ENCODE measurements around the gene AFG1L. TPM values are rescaled to one million over a fixed set of nuclear protein-coding genes. Genes with fewer than 3 reads are reported as not detected.

Gene AFG1L
- total RNA-seq, 1 donor from 2014 or later: 3.7 TPM

DNA sequence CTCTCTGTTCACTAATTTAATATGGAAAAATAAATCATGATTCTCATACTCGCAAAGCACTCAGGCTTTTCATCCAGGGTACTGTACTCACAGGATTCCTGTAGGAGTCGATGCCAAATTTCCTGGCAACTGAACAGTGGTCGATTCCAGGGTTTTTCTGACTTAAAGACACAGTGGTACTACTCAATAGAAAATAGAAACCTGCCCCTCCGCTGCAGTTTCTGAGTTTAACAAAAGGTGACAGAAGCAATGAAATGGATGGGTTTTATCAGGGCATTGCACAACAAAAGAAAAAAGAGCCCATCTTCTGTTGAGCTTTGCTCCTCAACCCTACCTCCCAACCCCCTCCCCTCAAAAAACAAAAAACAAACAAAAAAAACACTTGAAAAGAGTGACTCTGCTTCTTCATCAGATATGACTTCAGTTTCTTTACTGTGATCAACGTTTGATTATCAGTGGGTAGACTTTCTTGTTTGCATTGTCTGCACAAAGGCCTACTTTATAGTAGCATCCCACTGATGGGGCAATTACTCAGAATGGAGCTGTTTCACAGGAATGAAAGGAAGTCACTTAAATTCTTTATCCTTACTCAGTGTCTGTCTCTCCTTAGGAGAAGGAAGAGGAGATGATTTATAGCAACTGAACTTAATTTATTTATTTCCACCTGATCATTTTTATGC is 169.7 kb downstream of the AFG1L start:
- peak; percentile 35 for DNase-seq

DNA sequence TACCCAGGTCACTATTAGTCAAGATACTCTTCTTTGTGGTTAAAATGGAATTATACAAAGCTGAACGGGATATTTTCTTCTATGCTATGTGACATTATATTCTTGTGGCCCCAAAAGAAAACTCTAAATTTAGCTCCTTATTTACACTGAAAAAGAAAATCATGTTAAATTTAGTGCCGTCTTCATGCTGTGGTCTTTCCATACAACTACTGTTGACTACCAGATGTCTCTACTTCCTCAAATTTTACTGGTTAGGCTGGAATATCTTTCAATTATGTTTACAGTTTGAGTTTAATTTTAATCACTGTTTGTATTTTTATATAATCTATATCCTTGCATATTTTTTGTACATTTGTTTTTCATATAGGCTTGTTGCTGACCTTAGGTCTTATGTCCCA is 170.2 kb downstream of the AFG1L start:
- DNase-seq: no peak

DNA sequence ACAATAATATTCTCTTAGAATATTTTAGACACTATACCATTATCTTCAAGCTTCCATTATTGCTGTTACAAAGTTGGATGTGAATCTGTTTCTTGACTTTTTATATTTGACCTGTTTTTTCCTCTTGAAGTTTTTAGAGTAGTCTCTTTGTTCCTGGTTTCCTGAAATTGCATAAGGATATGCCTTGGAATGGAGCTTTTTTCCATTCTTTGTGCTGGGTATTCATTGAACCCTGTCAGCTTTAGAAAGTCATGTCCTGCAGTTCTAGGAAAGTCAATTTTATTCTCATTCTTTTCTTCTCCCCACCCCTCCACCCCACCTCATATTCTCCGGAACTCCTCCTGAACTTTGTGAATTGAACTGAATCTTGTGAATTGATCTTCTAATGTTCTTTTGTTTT is 173.5 kb downstream of the AFG1L start:
- DNase-seq: peak; percentile 60

DNA sequence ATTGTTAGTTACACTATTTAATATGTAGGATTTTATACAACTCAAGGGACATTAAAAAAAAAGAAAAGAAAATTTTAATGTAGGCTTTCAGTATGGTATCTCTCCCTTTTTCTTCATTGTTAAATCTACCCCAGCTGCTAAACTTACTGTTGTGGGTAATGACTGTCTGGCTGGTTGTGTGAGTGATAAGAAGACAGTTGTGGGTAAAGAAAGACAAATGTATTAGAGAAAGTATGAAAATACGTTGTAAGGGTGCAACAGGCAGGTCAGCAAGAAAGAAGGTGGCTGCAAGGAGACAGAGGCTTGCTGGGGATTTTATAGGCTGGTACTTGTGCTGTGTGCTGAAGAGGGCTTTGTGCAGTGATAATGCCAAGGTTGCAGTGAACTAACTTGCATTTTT is 174.5 kb downstream of the AFG1L start:
- DNase-seq: no peak

DNA sequence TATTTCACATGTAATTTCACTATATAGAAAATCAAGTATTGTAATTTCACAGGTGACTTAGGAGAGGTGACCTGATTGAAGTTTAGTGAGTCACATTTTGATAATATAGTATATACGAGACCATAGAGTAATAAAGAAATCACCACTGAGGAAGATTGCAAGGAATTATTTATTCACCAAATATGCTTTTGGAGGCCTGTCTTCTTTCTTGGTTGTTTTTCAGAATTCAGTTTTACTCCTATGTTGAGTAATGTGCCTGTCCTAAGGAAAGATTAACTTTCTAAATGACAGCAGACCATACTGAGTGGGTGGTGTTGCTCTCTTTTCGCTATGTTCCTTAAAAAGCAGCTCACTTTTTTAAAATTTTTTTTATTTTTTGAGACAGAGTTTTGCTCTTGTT is 178.3 kb downstream of the AFG1L start:
- no peak for DNase-seq

DNA sequence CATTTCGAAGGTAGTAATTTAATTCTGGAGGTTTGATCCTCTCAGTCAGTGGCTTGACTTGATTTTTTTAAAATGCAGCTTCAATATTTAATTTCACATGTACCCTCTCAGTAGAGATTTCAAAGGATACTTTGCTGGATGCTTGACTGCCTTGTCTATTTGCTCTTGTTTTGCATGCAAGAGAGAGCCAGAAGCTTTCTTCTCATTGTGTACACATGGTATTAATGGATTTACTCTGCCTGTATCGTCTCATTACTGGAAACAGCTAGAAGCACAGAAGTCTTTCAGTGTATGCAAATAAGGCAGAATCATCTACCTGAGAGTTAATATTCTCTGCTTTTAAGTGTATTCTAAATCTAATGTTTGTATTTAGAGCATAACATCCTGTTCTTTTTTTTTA is 181.5 kb downstream of the AFG1L start:
- DNase-seq: no peak

DNA sequence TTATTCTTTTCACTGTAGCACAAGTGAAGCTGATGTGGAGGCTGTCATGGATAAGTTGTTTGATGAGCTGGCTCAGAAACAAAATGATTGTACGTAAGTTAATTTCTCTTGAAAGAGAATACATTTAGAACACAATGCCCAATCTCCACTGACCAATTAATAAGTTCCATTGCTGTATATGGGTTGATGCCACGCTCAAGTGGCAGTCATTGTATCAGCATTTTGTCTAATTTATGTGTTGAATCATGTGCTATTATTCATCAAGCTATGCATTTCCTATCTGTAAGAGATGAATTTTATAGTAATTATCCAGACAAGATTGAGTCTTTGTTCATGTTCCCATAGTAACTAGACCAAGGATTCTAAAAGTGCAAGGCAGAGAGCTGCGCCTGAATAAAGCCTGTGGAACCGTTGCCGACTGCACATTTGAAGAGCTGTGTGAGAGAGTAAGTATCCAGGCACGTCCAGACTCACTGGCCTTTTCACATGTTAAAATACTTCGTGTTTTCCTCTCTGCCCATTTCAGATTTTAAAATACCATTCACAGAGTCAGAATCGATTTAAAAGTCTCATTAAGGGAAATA is 182.1 kb downstream of the AFG1L start:
- no peak for DNase-seq

DNA sequence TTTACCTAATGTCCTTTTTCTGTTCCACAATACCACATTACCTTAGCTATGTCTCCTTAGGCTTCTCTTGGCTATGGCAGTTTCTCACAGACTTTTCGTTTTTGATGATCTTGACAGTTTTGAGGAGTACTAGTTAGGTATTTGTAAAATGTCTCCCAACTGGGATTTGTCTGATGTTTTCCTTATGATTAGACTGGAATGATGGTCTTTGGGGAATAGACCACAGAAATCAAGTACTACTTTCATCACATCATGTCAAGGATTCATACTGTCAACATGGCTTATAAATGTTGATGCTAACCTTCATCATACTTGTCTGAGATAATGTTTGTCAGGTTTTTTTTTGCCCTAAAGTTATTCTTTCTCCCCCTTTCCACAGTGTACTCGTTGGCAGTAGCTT is 187.7 kb downstream of the AFG1L start:
- DNase-seq: no peak

DNA sequence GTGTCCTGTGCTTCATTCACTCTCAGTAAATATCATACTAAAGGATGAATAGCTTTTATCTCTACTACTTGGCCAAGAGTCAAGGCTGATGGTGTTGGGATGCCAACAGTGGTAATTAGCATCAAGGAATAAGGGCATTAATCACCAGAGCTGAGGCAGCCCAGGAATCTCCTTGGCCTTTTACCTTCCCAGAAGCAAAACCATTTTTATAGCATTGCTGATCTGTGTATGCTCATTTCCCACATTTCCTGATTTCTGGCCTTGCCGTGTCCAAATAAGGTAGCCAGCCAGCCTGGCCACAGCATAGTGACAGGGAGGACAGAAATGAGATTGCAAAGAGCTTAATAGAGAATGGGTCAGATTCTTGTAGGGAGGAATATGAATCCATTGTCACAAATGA is 189.2 kb downstream of the AFG1L start:
- peak; percentile 65 for DNase-seq

DNA sequence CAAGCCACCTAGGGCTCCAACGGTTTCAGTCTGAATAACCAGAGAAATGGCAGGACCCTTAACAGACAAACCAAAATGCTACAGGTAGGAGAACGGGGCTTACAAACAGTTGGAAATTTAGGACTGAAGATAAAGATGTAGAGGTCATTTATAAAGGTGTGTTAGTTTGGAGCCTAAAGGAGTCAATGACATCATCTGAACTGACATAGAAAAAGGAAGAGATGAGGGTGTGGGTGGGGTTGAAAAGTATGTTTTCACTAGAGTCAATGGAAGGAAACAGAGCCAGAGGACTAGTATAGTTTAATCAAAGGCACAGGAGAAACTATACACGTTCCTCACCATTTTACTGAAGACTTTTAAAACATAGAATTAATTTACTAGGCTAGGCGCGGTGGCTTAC is 194.8 kb downstream of the AFG1L start:
- no peak for DNase-seq

DNA sequence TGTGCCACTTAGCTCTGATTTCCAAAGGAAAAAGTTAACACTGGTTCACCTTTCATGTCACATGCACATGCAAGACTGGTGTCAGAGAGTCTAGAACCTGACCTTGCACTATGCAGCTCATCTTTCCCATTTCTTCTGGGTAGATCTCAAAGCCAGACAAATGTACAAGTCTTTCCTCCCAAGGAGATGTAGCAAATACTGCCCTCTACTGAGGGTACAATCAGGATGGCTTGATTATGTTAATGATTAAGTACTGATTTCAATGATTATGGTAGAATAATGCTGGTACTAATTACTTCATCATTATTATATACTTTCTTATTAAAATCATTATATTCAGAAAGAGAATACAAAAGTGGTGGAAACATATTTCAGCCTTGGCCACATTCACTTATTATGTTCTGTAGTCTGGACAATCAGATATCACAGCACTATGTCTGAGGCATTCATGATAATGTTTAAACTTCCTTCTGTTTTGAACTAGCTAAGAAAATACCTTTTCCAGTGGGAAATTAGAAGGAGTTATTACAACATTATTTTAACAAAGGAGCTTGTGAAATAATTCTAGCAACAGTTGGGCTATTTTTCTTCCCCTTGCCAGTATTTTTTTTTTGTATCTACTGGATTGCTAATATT is 197.4 kb downstream of the AFG1L start:
- DNase-seq: peak; percentile 79

DNA sequence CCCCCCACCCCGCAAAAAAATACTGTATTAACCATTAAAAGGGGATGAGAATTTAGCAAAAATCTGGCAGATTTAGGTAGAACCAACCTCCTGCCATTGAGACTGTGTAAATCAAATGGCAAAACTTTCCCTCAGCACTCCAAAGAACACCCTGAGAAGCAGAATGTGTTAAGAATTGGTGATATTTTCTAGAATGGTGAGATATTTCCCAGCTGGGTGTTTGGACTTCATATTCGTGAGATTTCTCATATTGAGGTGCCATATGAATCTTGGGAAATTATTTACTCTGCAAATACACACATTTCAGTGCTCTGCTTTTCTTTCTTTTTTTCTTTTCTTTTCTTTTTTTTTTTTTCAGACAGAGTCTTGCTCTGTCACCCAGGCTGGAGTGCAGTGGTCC is 199.6 kb downstream of the AFG1L start:
- no peak for DNase-seq

DNA sequence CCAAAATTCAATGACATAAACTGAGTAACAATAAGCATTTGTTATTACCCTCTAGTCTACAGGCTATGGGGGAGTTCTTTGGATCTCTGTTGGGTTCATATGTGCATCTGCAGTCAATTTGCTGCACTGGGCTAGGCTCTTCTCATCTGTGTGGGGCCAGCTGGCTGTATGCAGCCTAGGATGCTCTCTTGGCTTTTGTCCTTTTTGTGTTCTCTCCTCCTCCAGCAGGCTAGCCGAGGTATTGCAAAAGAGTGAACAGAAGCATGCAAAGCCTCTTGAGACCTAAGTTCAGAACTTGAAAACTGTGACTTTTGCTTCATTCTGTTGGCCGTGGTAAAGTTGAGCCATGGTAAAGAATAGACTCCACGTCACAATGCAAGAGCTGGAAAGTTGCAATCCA is 203.0 kb downstream of the AFG1L start:
- DNase-seq: peak; percentile 74

DNA sequence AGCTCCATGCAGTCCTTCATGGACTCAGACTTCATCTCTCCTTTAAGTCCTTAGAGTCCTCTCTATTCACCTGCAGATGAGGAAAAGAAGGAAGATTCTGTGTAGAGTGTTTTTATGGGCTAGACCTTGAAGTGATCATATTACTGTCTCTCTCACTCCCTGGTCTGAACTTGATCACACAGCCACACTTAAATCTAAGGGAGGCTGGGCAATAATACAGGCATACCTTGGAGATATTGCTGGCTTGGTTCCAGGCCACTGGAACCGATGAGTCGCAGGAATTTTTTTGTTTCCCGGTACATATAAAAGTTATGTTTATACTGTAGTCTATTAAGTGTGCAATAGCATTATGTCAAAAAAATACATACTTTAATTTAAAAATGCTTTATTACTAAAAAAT is 206.7 kb downstream of the AFG1L start:
- no peak for DNase-seq

DNA sequence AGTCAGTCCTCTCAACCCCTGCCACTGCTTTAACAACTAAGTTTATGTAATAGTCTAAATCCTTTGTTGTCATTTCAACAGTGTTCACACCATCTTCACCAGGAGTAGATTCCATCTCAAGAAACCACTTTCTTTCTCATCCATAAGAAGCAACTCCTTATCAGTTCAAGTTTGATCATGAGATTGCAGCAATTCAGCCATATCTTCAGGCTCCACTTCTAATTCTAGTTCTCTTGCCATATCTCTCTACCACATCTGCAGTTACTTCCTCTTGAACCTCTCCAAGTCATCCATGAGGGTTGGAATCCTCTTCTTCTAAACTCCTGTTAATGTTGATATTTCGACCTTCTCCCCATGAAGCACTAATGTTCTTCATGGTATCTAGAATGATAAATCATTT is 208.0 kb downstream of the AFG1L start:
- no peak for DNase-seq

DNA sequence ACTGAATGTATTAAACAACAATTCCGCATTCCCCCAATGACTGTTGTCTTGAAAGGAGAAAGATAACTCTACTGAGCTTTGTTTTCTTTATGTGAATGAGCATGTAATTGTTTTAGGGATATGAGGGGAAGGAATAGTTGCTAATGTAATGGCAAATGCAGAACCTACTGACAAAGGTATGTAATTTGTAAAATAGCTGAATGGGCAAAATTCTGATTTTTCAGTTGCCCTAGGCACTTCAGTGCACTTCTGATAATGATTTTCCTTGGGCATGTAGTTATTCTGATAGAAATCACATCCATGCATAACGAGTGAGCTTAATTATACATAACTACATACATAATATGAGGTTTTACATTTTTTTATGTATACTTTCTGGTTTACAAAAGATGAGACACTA is 212.5 kb downstream of the AFG1L start:
- no peak for DNase-seq

DNA sequence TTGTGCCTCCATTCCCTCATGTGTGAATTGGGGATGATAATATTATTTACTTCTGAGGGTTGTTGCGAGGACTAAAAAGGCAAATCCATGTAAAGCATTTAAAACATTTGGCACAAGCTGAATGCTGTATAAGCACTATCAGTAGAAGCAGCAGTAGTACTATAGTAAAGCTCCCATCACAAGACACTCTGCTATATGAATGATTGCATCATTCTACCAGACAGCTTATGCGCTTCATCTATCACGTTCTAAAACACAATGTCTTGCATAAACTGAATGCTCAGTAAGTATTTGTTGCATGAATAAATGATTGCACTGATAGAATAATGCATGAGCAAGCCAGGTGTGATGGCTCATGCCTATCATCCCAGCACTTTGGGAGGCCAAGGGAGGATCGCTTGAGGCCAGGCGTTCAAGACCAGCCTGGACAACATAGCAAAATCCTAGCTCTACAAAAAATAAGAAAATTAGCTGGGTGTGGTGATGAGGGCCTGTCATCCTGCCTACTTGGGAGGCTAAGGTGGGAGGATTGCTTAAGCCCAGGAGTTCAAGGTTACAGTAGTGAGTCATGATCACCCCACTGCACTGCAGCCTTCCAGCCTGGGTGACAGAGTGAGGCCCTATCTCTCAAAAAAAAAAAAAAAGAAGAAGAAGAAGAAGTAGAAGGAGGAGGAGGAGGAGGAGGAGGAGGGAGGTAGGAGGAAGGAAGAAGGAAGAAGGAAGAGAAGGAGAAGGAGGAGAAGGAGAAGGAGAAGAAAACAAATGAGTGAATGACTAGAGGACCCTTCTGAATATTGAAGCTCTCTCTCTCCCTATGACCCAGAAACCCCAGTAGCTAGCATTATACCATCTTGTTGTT is 215.8 kb downstream of the AFG1L start:
- no peak for DNase-seq

DNA sequence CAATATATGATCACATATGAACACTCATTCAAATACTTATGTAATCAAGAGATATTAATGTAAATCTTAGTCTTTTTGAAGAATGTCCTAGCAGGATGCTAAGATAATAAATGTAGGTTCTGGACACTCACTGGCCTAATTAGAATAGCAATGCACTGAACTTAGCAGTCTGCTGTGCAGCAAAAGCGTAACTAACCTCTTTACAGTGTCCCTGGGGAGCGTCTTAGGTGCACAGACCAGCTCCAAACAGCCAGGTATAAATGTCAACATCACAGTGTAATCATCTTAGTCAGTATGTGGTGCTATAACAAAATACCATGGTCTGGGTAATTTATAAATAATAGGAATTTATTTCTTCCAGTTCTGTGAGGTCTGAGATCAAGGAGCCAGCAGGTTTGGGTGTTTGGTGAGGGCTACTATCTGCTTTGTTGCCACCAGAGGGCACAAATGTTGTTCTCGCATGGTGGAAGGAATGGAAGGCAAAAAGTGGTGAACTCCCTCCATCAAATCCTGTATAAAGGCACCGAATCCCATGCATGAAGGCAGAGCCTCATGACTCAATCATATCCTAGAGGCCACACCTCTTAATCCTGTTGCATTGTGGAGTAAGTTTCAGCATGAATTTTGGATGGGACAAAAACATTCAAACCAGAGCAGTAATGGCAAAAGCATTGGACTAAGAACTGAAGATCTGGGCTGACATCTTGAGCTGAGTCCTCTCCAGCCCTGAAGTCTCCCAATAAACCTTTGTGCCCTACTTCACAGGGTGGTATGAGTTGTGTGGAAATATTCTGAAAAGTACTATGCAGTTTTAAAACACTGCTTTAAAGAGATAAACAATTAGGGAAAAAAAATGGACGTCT is 224.1 kb downstream of the AFG1L start:
- DNase-seq: peak; percentile 45

DNA sequence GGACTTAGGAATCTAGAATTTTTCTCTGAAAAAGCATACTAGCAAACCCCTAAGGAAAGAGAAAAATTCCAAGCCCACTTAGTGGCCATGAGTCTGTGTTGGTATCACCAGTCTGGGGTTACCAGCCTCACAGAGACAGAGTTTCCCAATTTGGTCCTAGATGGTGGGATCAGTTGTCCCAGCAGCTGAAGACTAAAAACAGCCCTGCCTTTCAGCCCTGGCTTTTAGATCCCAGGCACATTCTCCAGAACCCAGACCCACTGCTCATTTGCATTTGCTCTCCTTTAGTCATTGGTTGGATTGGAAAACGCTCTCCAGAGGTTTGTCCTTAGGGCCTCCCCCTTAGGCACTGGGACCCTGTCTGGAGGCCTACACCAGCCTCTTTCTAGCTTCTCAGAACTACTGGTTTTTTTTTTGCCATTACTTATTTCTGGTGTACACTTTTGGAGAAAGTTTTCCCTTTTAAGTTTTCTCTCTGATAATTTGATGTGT is 226.8 kb downstream of the AFG1L start:
- DNase-seq: no peak

DNA sequence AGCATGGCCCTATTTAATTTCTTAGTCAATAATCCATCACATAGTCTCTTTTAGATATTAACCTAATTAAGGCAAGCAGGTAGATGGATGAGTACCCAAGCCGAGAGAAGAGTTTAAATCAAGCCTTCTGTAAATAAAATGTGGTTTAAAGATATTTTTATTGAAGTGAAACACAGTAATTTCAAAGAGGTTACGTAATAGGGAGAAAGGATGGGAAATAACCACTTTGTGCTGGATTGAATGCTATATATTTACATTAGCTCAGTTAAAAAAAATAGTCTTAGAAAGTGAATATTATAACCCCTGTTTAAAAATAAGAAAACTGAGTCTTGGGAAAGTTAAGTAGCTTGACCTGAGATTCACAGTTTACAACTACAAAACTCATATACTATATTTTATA is 228.8 kb downstream of the AFG1L start:
- no peak for DNase-seq

DNA sequence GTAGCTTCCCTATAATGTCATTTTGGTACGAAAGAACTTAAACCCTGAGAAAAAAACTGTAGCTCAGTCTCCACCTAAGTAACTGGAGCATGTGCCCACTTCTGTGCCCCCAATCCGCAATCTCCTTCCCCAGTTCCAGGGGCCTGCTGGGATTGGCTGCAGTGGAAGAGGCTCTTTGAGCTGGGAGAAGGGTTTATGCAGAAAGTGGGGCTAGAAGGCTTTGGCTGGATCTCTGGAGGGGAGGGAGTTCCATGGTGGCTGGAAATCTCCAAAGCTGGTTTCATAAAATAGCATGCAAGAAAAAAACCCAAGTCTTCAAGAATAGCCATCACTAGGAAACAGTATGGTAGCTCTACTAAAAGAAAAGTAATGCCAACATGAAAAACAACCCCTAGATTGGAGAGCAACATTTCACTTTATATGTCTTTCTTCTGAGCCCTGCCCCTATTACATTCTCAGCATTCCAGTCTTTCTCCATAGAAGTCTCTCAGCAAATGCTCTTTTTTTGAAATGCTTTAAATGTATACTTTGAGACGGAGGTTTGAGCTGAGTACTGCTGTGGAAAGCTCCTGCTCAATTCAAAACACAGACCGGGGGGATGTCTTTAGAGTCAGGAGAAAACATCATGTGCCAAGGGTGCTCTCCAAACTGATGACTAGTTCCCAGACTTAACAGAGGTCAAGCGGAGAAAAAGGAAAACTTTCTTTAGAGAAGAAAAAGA is 229.8 kb downstream of the AFG1L start:
- DNase-seq: no peak

DNA sequence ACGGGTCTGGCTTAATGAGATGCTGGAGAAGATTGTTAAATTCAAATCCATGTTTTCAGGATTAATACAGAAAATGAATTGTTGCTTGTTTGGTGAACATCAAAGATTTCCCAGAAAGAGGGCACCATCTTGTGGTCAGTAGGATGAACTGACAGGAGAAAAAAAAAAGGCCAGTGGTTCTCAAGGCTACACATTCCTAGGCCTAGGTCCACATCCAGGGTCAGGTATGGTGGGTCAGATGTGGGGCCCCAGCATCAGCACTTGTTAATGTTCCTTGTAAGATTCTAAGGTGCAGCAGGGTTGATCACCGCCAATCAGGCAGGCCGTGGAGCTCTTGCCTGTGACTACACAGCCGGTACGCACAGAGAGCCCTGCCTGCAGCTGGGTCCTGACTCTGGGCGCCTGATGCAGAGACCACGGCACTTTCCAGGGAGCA is 231.9 kb downstream of the AFG1L start:
- peak; percentile 69 for DNase-seq
